Dedifferentiated amniotic fluid mesenchymal stem cell (primary cell): ENCODE data around the gene MKLN1.
"Not testable (repeated sequence)": the region's sequence is repeated elsewhere in the genome, so short reads cannot be mapped to it uniquely, and the experiment has no call there.

Experiments used
- DNase-seq: peaks from one replicate; pipeline ENCODE4 v3.0.0-alpha.2; 2016; ENCODE audit errors: extremely low spot score

The MKLN1 gene

DNA sequence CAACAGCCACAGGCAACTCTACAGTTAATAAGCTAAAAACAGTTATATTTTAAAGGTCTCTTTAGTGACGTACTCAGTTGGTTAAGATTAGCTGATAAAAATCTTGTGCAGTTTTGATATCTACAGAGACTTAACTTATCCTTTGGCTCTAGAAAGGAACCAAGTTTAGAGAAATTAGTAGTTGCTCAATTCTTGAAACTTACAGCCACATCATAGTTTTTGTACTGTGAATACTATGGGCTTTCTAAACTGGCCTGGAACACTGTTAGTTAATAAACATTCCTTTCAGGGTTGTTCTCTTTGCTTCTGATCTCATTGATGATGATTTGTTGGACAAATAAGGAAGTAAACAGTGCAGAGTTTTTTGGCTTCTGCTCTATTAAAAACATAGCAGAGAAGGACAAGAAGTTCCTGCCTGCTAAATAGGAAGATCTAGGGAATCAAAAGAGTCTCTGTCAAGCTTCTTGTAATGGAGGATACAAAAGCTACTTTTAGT is 73.1 kb downstream of the MKLN1 start:
- no peak for DNase-seq

GRCh38 chr7:131401194-131401593 is 73.5 kb downstream of the MKLN1 start:
- no peak for DNase-seq

- DNase-seq: no peak
Measured at GRCh38 chr7:131403322-131403721, 75.6 kb downstream of the MKLN1 start.

GRCh38 chr7:131404226-131404911 is 76.7 kb downstream of the MKLN1 start:
- DNase-seq: no peak

- no peak for DNase-seq
Measured at GRCh38 chr7:131409129-131409766, 81.6 kb downstream of the MKLN1 start.

DNA sequence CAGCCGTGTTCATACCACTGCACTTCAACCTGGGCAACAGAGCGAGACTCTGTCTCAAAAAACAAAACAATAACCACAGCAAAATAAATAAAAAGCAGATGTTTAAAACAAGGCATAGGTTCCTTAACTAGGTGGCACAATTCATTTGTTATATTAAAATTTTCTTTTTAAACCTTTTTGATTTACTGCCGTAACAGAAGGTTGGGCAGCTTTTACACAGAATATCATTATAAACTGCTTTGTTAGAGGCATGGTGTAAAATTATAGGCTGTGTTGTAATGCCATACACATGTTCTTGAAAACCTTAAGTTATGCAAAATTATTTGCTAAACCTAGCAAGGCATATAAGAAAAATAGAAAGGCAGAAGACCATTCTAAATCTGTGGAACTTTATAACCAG is 84.4 kb downstream of the MKLN1 start:
- no peak for DNase-seq

- no peak for DNase-seq
Measured at GRCh38 chr7:131413711-131414110, 86.0 kb downstream of the MKLN1 start.

DNA sequence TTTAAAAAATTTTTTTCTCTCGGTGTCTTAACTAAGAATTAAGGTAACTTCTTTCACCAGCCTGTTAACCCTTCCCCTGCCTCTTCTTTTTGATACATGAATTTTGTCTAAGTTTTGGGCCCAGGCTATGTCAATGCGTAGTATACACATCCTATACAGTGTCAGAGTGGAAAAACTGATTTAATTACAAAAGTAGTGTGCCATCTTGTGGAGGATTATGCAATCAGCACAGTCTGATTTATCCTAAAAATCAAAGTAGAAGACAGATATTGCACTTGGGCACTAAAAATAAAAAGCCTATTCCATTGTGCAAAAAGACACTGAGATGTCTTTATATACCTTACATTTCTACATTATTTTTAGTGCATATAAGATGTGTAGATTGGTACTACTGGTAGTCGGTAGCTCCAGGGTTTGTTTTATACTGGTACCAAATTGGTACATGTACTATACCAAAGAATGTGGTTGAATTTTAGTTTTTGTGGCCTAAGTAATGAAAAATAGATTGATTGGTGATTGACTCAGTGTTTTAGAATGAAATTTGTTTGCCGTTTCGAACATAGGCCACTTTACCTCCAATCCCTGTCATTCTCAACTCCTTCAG is 96.6 kb downstream of the MKLN1 start:
- DNase-seq: peak; percentile 72

GRCh38 chr7:131425992-131426391 is 98.3 kb downstream of the MKLN1 start:
- DNase-seq: no peak

DNA sequence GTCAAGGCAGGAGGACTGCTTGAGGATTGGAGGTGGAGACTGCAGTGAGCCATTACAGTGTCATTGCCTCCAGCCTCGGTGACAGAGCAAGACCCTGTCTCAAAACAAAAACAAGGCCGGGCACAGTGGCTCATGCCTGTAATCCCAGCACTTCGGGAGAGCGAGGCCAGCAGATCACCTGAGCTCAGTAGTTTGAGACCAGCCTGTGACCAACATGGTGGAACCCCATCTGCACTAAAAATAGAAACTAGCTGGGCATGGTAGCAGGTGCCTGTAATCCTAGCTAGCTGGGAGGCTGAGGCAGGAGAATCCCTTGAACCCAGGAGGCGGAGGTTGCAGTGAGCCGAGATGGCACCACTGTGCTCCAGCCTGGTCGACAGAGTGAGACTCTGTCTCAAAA is 103.2 kb downstream of the MKLN1 start:
- DNase-seq: not testable (repeated sequence)

DNA sequence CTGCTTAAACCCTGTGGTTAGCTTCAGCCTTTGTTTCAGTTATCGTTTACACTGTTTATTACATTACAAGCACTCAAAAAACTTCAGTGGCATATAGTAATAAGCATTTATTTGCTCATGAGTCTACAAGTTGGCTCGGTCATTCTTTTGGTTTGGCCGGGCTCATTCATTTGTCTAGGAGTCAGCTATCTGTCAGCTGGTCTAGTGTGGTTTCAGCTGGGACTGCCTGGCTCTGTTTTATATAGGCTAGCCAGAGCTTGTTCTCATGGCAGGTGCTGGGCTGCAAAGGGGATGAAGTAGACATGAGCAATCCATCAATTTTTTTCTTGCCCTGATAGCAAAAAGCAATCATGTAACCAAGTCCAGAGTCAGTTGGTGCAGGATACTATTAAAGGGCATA is 103.6 kb downstream of the MKLN1 start:
- no peak for DNase-seq

- no peak for DNase-seq
Measured at GRCh38 chr7:131431756-131432155, 104.1 kb downstream of the MKLN1 start.

DNA sequence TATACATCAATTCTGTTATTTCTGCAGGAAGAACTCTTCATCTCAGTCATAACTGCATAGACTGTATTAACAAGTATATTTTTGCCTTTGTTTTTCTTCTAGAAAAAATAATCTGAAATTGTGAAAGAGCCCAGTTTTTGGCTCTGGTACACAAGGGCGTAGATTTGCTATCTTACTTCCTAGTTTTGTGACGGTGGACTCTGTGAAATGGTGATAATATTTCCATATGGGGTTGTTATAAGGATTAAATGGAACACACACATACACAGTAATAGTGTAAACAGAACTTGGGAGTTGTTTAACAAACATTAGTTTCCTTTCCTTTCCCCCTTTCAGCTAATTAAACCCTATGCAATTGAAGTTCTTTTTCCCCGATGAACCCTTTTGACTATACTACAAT is 108.7 kb downstream of the MKLN1 start:
- no peak for DNase-seq

DNA sequence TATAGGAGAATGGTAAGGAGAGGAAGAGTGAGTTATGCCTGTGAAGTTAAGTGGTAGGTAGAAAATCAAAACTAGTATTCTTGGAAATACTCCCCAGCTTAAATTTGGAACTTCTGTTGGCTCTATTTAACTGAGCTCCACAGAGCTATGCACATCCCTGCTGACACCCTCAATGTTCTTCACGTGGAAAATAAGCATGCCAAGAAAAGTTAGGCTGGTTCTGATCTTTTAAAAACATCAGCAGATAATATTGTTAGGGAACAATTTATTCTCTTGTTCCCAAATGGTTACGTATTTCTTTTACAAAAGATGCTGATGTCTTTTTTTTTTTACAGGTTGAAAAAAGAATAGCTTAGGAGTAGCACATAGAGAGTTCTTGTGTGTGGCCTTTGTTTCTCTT is 111.3 kb downstream of the MKLN1 start:
- no peak for DNase-seq

- no peak for DNase-seq
Measured at GRCh38 chr7:131443496-131443895, 115.8 kb downstream of the MKLN1 start.

DNA sequence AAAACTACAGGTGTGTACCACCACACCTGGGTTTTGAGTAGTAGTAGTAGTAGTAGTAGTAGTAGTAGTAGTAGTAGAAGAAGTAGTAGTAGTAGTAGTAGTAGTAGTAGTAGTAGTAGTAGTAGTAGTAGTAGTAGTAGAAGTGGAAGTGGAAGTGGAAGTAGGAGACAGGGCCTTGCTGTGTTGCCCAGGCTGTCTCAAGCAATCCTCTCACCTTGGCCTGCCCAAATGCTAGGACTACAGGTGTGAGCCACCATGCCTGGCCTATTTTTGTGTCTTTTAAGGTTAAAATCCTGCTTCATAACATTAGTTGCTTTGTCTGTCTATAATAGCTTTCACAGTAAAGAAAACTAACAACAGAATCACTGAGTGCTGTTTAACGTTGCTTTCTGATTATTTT is 117.0 kb downstream of the MKLN1 start:
- no peak for DNase-seq

DNA sequence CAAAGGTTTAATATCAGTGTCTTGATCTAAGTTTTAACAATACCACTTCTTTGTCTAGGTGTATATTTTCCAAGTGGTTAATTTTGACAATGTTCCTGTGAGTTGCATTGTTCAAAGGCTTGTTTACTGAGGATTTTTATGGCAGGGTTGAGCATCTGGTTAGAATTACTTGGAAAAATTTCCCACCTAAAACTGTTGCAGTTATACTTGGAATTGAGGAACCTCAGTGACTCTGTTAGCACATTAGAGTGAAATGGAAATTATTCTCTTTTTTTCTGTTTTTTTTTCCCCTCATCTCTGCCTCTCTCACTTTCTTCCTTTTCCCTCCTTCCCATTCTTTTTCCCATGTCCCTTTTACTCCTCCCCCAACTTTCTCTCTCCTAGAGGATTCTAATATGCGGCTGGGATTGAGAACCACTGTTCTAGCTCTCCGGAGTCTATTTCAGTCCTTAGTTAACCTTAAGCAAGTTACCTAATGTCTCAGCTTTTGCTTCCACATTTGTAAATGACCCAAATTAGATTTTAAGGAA is 121.8 kb downstream of the MKLN1 start:
- no peak for DNase-seq

DNA sequence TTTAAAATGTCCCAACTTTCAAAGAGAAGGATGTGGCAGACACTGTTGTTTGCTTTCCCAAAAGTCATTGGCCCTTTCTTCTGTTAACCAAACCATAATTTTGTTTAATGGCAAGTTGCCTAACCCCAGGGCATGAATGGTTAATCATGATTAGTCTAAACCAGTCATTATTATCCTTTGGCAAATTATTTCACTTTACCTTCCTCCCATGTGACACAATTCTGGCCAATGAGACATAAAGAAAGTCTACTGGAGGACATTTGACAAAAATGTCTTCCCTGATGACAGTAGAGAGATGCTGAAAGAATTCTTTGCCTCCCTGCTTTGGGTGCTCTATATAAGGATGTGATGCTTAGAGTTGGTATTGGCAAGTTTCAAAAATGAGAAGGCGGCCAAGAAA is 126.8 kb downstream of the MKLN1 start:
- DNase-seq: no peak

DNA sequence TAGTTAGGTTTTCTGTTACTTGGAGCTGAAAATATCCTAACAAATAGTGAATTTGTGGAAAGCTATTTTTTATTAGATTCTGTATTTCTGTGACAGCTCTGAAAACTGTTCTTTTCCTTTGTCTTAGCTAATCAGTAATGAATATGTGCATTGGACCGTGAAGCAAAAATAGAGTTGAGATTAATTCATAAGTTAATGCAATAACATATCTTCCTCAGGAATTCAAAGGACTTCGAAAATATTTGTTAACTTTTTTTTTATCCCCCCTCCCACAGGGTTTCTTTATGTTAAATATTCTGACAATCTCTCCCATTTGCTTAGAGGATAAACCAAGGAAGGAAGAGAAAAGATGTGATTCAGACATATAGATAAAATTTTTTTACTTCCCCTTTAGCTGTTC is 127.3 kb downstream of the MKLN1 start:
- no peak for DNase-seq

GRCh38 chr7:131455546-131455945 is 127.9 kb downstream of the MKLN1 start:
- no peak for DNase-seq

- no peak for DNase-seq
Measured at GRCh38 chr7:131456338-131456737, 128.7 kb downstream of the MKLN1 start.

GRCh38 chr7:131459256-131459655 is 131.6 kb downstream of the MKLN1 start:
- no peak for DNase-seq

DNA sequence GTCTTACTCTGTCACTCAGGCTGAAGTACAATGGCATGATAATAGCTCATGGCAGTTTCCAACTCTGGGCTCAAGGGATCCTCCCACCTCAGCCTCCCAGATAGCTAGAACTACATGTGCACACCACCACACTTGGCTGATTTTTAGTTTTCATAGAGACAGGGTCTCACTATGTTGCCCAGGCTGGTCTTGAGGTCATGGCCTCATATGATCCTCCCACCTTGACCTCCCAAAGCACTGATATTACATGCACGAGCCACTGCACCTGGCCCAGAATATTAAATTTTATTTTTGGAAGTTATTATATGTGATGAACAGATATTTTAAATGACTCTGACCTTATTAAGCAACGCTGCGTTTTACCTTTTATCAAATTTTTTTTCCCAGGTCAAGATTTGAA is 134.4 kb downstream of the MKLN1 start:
- DNase-seq: no peak
